Ascending aorta (tissue), 2 donors: ENCODE measurements around the gene TBPL1. TPM values are rescaled to one million over a fixed set of nuclear protein-coding genes. Genes with fewer than 3 reads are reported as not detected.

Source experiments
- DNase-seq, 2 donors: peaks; one replicate each; pipeline ENCODE4 v3.0.0-alpha.2; 2019; ENCODE audit warnings: low spot score in 2 of 2
- H3K27ac ChIP-seq, 2 donors: fragments of 200-600 bp; sonication (generic); one replicate each; pipeline ENCODE4 v1.5.1; 2016 to 2017; ENCODE audit warnings: mild to moderate bottlenecking in 1 of 2
- H3K27me3 ChIP-seq: fragments of 200-600 bp; sonication (generic); one replicate; pipeline ENCODE4 v1.5.1; 2017
- H3K36me3 ChIP-seq, 2 donors: fragments of 200-600 bp; sonication (generic); one replicate each; pipeline ENCODE4 v1.5.1; 2016
- H3K4me1 ChIP-seq, 2 donors: fragments of 200-600 bp; sonication (generic); one replicate each; pipeline ENCODE4 v1.5.1; 2016 to 2017; ENCODE audit warnings: mild to moderate bottlenecking in 1 of 2
- H3K4me3 ChIP-seq, 2 donors: fragments of 200-600 bp; sonication (generic); one replicate each; pipeline ENCODE4 v1.5.1; 2016 to 2017; ENCODE audit warnings: mild to moderate bottlenecking in 1 of 2
- H3K9me3 ChIP-seq, 2 donors: fragments of 200-600 bp; sonication (generic); one replicate each; pipeline ENCODE4 v1.5.1; 2016
- intact Hi-C: fragments of 100-400 bp; cut with DNase I; formaldehyde crosslinking; loops from one replicate; pipeline ENCODE4 v1.15.1; 2023
- total RNA-seq: library from RNA; depleted of rRNA; stranded (reverse); fragments of >200 nt; gene quantifications from one replicate; pipeline ENCODE4 v1.1.0, GENCODE V29; 2016
- TF ChIP-seq, protein P1 (sequence below), 3 experiments: fragments of 200-600 bp in 2 of 3; fragments of 450-650 bp in 1 of 3; sonication (generic) in 2 of 3; IDR thresholded peaks; one replicate each; pipeline ENCODE4 v1.5.1; 2016 to 2019; ENCODE audit warnings: antibody characterized with exemption in 3 of 3, mild to moderate bottlenecking in 1 of 3, moderate library complexity in 1 of 3

Gene TBPL1
- total RNA-seq, 1 donor from 2014 or later: 23.1 TPM

DNA sequence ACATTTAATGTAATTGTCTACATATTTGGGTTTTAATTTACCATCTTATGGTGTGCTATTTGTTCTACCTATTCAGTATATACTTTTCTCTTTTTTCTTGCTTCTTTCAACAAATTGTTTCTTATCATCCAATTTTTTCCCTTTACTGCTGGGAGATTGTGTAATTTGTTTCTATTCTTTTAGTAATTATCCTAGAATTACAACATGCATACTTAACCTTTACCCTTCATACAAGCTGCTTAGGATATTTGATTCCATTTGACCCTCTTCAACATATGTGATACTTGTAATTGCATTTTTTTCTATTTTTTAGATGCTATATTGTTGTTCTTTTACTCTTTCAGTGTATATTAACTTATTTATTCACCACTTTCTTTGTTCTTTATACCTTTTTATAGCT, 15.1 kb upstream of the TBPL1 start:
- no peak overlapping the region for H3K4me3 ChIP-seq
- H3K9me3 ChIP-seq: peaks cover 0 to 6% of the 10 kb centered on the region in 2 donors
- TF ChIP-seq, protein P1, sequence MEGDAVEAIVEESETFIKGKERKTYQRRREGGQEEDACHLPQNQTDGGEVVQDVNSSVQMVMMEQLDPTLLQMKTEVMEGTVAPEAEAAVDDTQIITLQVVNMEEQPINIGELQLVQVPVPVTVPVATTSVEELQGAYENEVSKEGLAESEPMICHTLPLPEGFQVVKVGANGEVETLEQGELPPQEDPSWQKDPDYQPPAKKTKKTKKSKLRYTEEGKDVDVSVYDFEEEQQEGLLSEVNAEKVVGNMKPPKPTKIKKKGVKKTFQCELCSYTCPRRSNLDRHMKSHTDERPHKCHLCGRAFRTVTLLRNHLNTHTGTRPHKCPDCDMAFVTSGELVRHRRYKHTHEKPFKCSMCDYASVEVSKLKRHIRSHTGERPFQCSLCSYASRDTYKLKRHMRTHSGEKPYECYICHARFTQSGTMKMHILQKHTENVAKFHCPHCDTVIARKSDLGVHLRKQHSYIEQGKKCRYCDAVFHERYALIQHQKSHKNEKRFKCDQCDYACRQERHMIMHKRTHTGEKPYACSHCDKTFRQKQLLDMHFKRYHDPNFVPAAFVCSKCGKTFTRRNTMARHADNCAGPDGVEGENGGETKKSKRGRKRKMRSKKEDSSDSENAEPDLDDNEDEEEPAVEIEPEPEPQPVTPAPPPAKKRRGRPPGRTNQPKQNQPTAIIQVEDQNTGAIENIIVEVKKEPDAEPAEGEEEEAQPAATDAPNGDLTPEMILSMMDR (IDR thresholded peaks at IDR 0.05): no peak
- H3K27me3 ChIP-seq: no peaks in the 10 kb centered on the region
- no peak for DNase-seq
- H3K27ac ChIP-seq: no peak overlapping the region
- H3K4me1 ChIP-seq: no peaks in the 10 kb centered on the region
- intact Hi-C loops: no loop called here
- H3K36me3 ChIP-seq: no peaks in the 10 kb centered on the region

DNA sequence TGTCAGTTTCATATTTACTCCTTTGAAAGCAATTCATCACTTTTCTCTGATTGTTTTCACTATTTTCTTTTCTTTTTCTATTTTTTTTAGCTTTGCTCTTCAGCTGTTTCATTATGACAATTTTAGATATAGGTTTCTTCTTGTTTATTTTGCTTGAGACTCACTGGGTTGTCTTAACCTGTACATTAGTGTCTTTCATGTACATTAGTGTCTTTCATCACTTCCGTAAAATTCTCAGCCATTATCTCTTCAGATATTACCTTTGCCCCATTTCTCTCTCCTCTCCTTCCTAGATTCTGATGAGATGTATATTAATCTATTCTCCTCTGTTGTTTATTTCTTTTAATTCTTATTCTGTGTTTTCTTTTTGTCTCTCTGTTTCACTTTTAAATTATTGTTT, 14.5 kb upstream of the TBPL1 start:
- H3K27ac ChIP-seq: no peak overlapping the region
- H3K9me3 ChIP-seq: no peaks in the 10 kb centered on the region
- no peaks in the 10 kb centered on the region for H3K27me3 ChIP-seq
- no peaks in the 10 kb centered on the region for H3K4me1 ChIP-seq
- DNase-seq: no peak
- no peaks in the 10 kb centered on the region for H3K36me3 ChIP-seq
- TF ChIP-seq, protein P1 (IDR thresholded peaks at IDR 0.05): no peak
- intact Hi-C loops: no loop called here
- no peak overlapping the region for H3K4me3 ChIP-seq

DNA sequence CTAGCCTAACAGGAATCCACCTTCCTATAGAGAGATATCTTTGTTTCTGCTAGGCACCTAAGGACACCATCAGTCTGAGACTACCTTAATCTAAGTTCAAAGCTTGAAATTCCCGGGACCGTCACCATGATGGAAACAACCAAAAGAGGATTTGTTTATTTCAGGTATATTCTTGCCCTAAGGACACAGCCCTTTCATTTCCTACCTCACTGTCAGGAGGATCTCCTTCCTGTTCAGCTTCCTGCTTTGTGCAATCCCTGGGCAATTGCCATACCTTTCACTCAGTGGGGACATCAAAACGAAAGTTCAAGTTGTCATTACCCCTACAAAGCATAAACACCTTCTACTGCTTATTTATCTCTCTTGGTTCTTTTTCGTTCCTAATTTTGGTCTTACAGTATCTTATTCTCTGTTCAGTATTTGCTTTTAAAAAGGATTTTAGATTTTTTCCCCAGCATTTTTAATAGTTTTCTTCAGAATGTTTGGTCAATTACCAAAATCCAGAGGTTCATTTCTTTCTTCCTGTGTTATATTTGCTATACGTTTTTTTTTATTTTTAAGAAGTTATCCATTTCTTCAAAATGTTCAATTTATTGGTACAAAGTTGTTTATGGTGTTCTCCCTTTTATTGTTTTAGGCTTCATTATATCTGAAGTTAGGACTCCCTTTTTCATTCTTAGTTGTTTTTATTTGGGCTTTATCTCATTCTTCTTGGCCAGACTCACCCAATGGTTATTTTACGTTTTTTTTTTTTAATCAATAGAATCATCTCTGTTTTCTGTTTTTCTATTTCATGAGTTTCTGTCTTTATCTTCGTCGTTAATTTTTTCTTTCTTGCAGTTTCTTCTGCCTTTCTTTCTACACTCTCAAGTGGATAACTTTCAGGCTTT, 13.0 kb upstream of the TBPL1 start:
- DNase-seq: no peak
- H3K27me3 ChIP-seq: no peaks in the 10 kb centered on the region
- no peaks in the 10 kb centered on the region for H3K4me1 ChIP-seq
- TF ChIP-seq, protein P1 (IDR thresholded peaks at IDR 0.05): no peak
- no peak overlapping the region for H3K4me3 ChIP-seq
- intact Hi-C loops: no loop called here
- no peak overlapping the region for H3K27ac ChIP-seq
- H3K36me3 ChIP-seq: no peaks in the 10 kb centered on the region
- no peaks in the 10 kb centered on the region for H3K9me3 ChIP-seq

DNA sequence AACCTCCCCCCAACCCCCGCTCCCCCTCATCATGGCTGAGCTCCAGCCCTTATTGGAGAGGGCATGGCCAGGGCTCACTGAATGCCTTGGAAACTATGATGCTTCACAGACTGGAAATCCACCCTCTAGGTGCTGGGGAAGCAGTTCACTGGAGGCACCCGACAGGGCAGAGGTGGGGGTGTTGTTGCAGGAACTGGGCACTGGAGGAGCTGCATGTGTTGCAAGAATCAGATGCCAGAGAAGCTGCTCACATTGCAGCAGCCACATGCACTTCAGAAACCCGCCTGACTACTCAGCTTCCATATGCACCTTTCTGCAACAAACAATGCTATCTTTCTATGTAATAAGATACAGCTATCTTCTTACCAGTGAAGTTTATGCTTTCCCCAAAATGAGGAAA, 7.9 kb upstream of the TBPL1 start:
- no peak for DNase-seq
- intact Hi-C loops: no loop called here
- TF ChIP-seq, protein P1 (IDR thresholded peaks at IDR 0.05): no peak
- Histone ChIP-seq H3K4me1 (no peaks in the 10 kb centered on the region), H3K27me3 (no peaks in the 10 kb centered on the region), H3K9me3 (no peaks in the 10 kb centered on the region), H3K27ac (no peak overlapping the region), H3K4me3 (no peak overlapping the region), H3K36me3 (no peaks in the 10 kb centered on the region)

DNA sequence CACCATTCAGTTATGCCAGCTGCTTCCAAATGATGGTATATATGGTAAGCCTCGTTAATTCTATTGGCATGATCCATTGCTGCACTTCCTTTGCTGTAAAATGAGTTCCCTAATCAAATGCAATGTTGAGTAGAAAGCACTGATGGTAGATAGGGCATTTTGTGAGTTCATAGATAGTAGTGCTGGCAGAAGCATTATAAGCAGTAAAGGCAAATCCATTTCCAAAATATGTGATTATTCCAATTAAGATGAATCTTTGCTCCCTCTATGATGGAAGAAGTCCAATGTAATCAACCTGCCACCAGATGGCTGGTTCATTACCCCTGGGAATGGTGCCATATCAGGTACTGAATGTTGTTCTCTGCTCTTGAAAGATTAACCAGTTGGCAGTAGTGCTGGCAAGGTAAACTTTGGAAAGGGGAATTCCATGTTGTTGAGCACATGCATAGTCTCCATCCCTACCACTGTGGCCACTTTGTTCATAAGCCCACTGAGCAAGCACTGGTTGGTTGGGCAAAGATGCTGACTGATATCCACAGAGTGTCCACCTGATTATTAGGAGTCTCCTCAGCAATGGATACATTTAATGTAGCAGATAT, 5.6 kb upstream of the TBPL1 start:
- TF ChIP-seq, protein P1 (IDR thresholded peaks at IDR 0.05): no peak
- Histone ChIP-seq H3K9me3 (no peaks in the 10 kb centered on the region), H3K36me3 (no peaks in the 10 kb centered on the region), H3K4me1 (peaks cover 0 to 3% of the 10 kb centered on the region in 2 donors), H3K27ac (no peak overlapping the region), H3K27me3 (no peaks in the 10 kb centered on the region), H3K4me3 (no peak overlapping the region)
- no peak for DNase-seq
- intact Hi-C loops: no loop called here
